Thyroid gland (tissue), 4 donors: Measurements from ENCODE around the gene FOXI2. TPM values are rescaled to one million over a fixed set of nuclear protein-coding genes. Genes with fewer than 3 reads are reported as not detected.

ENCODE experiments used
- DNase-seq, 2 donors: peaks; one replicate each; pipeline ENCODE4 v3.0.0-alpha.2; 2019
- H3K27ac ChIP-seq, 3 donors: fragments of 200-600 bp; sonication (generic); 1 replicate in 2 of 3; 2 replicates in 1 of 3; pipeline ENCODE4 v1.5.1; 2016 to 2019; ENCODE audit warnings: mild to moderate bottlenecking in 1 of 3, moderate library complexity in 1 of 3
- H3K27me3 ChIP-seq: fragments of 200-600 bp; sonication (generic); one replicate; pipeline ENCODE4 v1.5.1; 2019
- H3K36me3 ChIP-seq, 2 donors: fragments of 200-600 bp; sonication (generic); one replicate each; pipeline ENCODE4 v1.5.1; 2016 to 2019
- H3K4me1 ChIP-seq, 2 donors: fragments of 200-600 bp; sonication (generic); one replicate each; pipeline ENCODE4 v1.5.1; 2017 to 2019
- H3K4me3 ChIP-seq, 3 donors: fragments of 200-600 bp; sonication (generic); replicated peaks in 1 of 3; 1 replicate in 2 of 3; 2 replicates in 1 of 3; pipeline ENCODE4 v1.5.1; 2016; ENCODE audit warnings: mild to moderate bottlenecking in 1 of 3
- H3K9me3 ChIP-seq: fragments of 200-600 bp; sonication (generic); one replicate; pipeline ENCODE4 v1.5.1; 2017
- POLR2A ChIP-seq, 2 donors: fragments of 450-650 bp; IDR thresholded peaks; one replicate each; pipeline ENCODE4 v1.6.1; 2017; ENCODE audit warnings: antibody characterized with exemption in 2 of 2, mild to moderate bottlenecking in 2 of 2, moderate library complexity in 1 of 2
- WGBS, 2 donors: methylation state at CpG; one replicate each; pipeline ENCODE4 v1.1.5; 2017; 5-methylcytosine and 5-hydroxymethylcytosine counted together
- intact Hi-C: fragments of 100-400 bp; cut with DNase I; formaldehyde crosslinking; loops from one replicate; pipeline ENCODE4 v1.15.1; 2023
- total RNA-seq, 4 donors: library from RNA; depleted of rRNA; stranded (reverse); fragments of >200 nt; gene quantifications; one replicate each; pipeline ENCODE4 v1.2.3, GENCODE V29; 2016
- TF ChIP-seq, protein P1 (sequence below), 6 experiments: fragments of 200-600 bp in 3 of 6; fragments of 450-650 bp in 3 of 6; sonication (generic) in 3 of 6; IDR thresholded peaks; one replicate each; pipeline ENCODE4 v1.5.1; 2016 to 2019; ENCODE audit warnings: antibody characterized with exemption in 6 of 6, mild to moderate bottlenecking in 2 of 6, inconsistent platforms in 1 of 6, moderate library complexity in 1 of 6

The FOXI2 gene
- total RNA-seq, 4 donors from 2014 or later = 0.15 TPM; not detected in 3

DNA sequence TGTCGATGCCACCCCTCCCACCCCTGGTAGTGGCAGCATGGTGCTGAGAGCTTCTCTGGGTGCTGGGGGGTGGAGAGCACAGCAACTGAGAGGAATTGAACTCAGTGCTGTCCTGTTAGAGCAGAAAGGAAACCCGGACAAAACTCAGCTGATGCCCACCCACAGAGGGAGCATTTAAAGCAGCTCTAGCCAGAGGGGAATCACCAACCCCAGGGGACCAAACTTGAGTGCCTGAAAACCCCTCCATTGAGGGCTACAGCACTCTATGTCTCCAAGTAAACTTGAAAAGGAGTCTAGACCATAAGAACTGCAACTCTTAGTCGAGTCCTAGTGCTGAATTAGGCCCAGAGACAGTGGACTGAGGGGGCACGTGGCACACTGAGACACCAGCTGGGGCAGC lies 16.8 kb upstream of the FOXI2 start:
- Histone ChIP-seq H3K27me3 (no peaks in the 10 kb centered on the region), H3K9me3 (no peaks in the 10 kb centered on the region), H3K27ac (no peak overlapping the region), H3K4me1 (no peaks in the 10 kb centered on the region), H3K36me3 (no peaks in the 10 kb centered on the region), H3K4me3 (no peak overlapping the region)
- TF ChIP-seq, protein P1, sequence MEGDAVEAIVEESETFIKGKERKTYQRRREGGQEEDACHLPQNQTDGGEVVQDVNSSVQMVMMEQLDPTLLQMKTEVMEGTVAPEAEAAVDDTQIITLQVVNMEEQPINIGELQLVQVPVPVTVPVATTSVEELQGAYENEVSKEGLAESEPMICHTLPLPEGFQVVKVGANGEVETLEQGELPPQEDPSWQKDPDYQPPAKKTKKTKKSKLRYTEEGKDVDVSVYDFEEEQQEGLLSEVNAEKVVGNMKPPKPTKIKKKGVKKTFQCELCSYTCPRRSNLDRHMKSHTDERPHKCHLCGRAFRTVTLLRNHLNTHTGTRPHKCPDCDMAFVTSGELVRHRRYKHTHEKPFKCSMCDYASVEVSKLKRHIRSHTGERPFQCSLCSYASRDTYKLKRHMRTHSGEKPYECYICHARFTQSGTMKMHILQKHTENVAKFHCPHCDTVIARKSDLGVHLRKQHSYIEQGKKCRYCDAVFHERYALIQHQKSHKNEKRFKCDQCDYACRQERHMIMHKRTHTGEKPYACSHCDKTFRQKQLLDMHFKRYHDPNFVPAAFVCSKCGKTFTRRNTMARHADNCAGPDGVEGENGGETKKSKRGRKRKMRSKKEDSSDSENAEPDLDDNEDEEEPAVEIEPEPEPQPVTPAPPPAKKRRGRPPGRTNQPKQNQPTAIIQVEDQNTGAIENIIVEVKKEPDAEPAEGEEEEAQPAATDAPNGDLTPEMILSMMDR (IDR thresholded peaks at IDR 0.05) = no peak
- no peak for TF ChIP-seq POLR2A (IDR thresholded peaks at IDR 0.05)
- DNase-seq = no peak
- WGBS, 2 donors = 54 to 57% methylated on average over 4 of the region's 4 CpGs
- intact Hi-C loops = no loop called here

DNA sequence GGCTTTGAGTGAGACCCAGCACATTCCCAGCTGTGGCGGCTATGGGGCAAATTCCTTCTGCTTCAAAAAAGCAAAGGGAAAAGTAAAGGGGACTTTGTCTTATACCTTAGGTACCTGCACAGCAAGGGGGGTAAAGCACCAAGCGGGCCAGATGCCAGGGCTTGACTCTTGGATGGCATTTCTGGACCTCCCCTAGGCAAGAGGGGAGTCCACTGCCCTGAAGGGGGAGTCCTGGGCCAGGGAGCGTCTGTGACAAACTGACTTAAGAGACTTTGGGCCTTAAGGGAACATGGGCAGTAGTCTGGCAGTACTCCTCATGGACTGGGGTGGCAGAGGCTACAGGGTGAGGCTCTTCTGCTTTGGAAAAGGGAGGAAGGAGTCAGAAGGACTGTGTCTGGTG lies 16.1 kb upstream of the FOXI2 start:
- no peak overlapping the region for H3K27ac ChIP-seq
- intact Hi-C loops = no loop called here
- 57 to 80% methylated on average over 3 of the region's 3 CpGs for WGBS, 2 donors
- H3K4me3 ChIP-seq = no peak overlapping the region
- no peaks in the 10 kb centered on the region for H3K9me3 ChIP-seq
- TF ChIP-seq POLR2A (IDR thresholded peaks at IDR 0.05) = no peak
- TF ChIP-seq, protein P1 (IDR thresholded peaks at IDR 0.05) = no peak
- H3K4me1 ChIP-seq = no peaks in the 10 kb centered on the region
- no peak for DNase-seq
- H3K27me3 ChIP-seq = no peaks in the 10 kb centered on the region
- no peaks in the 10 kb centered on the region for H3K36me3 ChIP-seq

DNA sequence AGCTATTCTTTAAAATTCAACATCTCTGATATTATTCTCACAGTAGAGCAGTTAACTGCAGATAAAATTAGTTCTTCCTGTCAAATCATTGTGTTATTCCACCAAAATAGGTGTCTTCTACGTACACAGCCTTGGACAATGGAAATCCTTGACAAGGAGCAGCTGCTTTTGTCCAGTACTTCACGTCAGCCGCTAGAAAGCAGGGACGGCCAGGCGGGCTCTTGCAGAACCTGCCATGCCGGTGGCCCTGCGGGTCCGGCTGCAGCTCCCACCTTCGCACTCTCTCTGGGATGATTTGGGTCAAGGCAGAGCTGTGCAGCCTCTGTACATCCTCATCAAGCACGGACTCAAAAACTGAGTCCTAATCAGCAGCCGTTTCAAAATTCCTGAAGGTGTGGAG lies 2.2 kb upstream of the FOXI2 start:
- no peak for TF ChIP-seq POLR2A (IDR thresholded peaks at IDR 0.05)
- TF ChIP-seq, protein P1 (IDR thresholded peaks at IDR 0.05) = no peak
- Histone ChIP-seq H3K4me1 (peaks cover 0 to 18% of the 10 kb centered on the region in 2 donors), H3K36me3 (no peaks in the 10 kb centered on the region), H3K9me3 (no peaks in the 10 kb centered on the region), H3K27me3 (no peaks in the 10 kb centered on the region), H3K4me3 (no peak overlapping the region), H3K27ac (no peak overlapping the region)
- WGBS, 2 donors = 10 to 12% methylated on average over 7 to 11 of the region's 11 CpGs
- no peak for DNase-seq
- intact Hi-C loops = no loop called here

DNA sequence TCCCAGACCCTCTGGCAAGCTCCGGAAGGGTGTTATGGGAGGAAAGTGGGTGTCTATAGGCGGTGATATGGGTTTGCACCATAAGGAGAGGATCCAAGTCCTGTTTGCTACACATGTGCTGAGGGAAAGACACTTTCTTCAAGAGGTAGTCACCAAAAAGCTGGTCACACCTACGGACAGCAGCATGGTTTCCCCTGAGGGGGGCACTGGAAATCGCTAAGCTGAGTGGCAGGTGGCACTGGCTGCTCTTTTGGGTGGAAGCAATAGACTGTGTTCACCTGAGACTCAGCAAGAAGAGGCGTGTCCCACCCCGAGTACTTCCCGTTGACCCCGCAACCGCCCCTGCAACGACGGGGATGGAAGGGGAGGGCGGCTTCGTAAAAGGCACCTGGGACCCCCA lies 1.8 kb upstream of the FOXI2 start:
- Histone ChIP-seq H3K27me3 (no peaks in the 10 kb centered on the region), H3K4me3 (no peak overlapping the region), H3K4me1 (peaks cover 0 to 18% of the 10 kb centered on the region in 2 donors), H3K27ac (no peak overlapping the region), H3K9me3 (no peaks in the 10 kb centered on the region), H3K36me3 (no peaks in the 10 kb centered on the region)
- 16 to 25% methylated on average over 12 to 13 of the region's 13 CpGs for WGBS, 2 donors
- no peak for DNase-seq
- intact Hi-C loops = no loop called here
- TF ChIP-seq, protein P1 (IDR thresholded peaks at IDR 0.05) = no peak
- TF ChIP-seq POLR2A (IDR thresholded peaks at IDR 0.05) = no peak

DNA sequence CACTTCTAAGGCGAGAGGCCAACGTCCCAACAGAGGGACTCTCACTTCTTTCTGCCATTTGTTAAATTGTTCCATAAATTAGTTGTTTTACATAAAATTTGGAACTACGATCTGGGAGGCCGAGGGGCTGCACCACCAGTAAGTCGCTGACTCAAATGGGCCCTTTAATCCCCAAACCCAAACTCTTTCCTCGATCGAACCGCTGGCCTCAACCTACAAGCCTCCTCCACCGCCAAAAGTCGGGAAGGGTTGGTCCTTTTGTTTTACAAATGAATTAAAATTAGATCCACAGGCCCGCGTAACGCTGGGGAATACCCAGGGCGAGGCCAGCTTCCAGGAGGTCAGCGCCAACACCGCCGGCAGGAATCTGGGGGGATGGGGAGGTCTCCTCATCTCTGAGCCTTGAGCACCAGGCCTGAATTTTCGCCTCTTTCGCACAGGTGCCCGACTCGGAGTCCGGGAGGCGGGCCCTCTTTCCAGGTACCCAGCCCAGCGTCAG lies 1.2 kb upstream of the FOXI2 start:
- H3K27ac ChIP-seq = no peak overlapping the region
- peaks cover 0 to 18% of the 10 kb centered on the region in 2 donors for H3K4me1 ChIP-seq
- TF ChIP-seq POLR2A (IDR thresholded peaks at IDR 0.05) = no peak
- TF ChIP-seq, protein P1 (IDR thresholded peaks at IDR 0.05) = no peak
- H3K4me3 ChIP-seq = no peak overlapping the region
- no peaks in the 10 kb centered on the region for H3K9me3 ChIP-seq
- H3K27me3 ChIP-seq = no peaks in the 10 kb centered on the region
- 8 to 10% methylated on average over 11 to 14 of the region's 24 CpGs for WGBS, 2 donors
- no peaks in the 10 kb centered on the region for H3K36me3 ChIP-seq
- DNase-seq = no peak
- intact Hi-C loops = no loop called here
